ENCODE data around the gene GRIP2.

DNA sequence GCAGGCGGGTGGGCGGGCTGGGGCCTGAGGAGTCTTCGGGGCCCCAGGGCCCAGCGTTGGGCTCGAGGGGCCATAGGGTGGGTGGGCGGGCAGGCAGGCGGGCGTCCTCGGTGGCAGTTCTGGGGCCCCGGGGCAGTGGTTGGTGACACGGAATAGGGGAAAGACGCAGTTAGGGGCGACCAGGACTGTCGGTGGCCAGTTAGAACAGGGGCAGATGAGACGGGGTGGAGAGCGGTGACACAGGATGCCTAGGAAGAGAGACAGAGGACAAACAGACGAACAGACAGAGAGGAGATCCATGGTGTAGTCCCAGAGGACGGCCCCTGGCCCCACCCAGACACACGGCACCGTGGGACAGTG is 36.5 kb downstream of the GRIP2 start:
- TF ChIP-seq, protein P1, sequence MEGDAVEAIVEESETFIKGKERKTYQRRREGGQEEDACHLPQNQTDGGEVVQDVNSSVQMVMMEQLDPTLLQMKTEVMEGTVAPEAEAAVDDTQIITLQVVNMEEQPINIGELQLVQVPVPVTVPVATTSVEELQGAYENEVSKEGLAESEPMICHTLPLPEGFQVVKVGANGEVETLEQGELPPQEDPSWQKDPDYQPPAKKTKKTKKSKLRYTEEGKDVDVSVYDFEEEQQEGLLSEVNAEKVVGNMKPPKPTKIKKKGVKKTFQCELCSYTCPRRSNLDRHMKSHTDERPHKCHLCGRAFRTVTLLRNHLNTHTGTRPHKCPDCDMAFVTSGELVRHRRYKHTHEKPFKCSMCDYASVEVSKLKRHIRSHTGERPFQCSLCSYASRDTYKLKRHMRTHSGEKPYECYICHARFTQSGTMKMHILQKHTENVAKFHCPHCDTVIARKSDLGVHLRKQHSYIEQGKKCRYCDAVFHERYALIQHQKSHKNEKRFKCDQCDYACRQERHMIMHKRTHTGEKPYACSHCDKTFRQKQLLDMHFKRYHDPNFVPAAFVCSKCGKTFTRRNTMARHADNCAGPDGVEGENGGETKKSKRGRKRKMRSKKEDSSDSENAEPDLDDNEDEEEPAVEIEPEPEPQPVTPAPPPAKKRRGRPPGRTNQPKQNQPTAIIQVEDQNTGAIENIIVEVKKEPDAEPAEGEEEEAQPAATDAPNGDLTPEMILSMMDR (IDR thresholded peaks at IDR 0.05; ENCODE audit: low read length), result no peak
- no peak for TF ChIP-seq EZH2 (IDR thresholded peaks at IDR 0.05; ENCODE audit: borderline replicate concordance, low read length)

All from OCI-LY1 (cell line).